Dedifferentiated amniotic fluid mesenchymal stem cell (primary cell): ENCODE results near the gene HIGD2B.
"Not testable (repeated sequence)": the region's sequence is repeated elsewhere in the genome, so short reads cannot be mapped to it uniquely, and the experiment has no call there.

Experiments
- DNase-seq: peaks from one replicate; pipeline ENCODE4 v3.0.0-alpha.2; 2016; ENCODE audit errors: extremely low spot score

HIGD2B gene, protein sequence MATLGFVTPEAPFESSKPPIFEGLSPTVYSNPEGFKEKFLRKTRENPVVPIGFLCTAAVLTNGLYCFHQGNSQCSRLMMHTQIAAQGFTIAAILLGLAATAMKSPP

DNA sequence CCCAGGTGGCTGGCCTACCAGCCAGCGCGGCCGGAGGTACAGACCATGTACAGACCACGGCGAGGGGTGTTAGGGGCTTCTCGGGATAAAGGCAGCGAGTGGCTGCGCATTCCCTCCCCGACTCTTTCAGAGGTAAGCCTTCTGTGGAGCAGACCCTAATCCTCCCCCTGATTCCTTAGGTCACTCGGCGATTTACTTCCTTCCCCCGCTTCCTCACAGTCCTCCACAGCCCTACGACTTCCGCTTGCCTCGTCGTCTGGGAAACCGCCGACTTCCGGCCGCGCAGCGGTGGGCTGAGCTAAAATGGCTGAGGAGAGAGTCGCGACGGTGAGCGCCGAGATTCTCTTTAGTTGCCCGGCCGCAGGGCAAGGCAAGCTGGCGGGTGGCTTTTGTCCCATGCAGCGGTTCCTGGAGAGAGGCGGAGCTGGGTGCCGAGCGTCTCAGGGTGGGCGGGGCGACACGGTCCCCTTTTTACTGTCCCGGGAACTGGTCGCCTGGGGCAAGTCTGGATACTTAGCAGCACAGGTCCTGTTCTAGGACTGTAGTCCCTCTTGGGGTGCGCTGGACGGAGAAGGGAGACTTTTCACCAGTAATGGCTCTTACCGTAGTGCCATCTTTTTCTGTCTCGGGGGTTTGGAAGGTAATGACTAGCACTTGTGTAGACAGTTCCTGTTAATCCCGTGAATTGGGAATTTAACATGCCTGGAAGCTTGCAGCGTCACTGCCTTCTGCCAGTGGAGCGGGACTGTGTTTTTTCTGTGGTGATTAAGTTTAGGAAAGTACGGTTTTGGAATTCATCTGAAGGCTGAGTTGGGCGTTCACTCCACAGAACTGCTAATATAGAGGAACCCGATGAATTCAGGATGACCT, at the start of gene HIGD2B, which contains the start of gene BBS4:
Gene HIGD2B, minus strand, starts transcription at position 258 of the 870 bp plus-strand sequence. CDS start 9,808 bp downstream, outside the sequence.
Gene BBS4, plus strand, starts transcription at position 283 of the 870 bp plus-strand sequence. Its CDS starts 21 bp downstream, at position 304.
- peak; percentile 90 for DNase-seq

DNA sequence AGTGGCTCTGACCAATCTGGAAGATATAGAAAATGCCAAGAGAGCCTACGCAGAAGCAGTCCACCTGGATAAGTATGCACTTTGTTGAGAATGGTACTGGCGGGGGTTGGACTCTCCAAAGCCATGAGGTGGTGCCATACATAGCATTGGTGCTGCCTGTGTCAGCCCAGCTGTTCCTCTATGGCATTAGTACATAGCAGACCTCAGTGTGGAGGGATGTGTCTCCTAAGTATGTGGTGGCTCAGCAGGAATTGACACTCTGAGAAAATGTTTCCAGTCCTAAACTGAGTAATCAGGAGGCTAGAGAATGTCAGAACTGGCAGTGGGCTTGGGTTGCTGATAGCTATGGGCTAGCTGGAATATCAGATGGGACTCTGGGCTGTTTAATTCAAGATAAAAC, 49.1 kb upstream of the HIGD2B start:
- no peak for DNase-seq

DNA sequence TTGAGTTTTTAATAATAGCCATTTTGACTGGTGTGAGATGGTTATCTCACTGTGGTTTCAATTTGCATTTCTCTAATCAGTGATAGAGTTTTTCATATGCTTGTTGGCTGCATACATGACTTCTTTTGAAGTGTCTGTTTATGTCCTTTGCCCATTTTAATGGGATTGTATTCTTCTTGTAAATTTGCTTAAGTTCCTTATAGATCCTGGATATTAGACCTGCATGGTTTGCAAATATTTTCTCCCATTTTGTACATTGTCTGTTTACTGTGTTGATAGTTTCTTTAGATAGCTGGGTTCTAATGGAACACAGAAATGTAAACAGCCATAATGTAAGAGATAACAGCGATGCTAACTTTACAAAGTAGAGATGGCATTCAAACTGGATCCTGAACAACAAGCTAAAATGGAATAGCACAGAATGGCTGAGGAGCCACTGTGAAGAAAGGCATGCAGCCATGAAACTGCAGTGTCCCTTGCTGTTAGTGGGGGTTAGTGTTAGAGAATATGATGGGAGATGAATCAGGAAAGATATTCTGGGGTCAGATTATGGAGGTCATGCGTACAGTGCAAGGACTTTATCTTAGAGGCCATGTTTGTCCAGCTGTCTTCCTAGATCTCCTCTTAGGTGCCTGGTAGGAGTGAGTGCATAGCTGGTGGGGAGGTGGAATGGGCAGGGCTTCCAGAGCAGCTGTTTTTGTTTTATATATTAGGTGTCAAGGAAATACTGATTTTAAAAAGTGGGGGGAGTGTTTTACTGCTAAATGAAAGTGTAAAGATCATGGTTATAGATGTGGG, 48.2 kb upstream of the HIGD2B start:
- DNase-seq = no peak

DNA sequence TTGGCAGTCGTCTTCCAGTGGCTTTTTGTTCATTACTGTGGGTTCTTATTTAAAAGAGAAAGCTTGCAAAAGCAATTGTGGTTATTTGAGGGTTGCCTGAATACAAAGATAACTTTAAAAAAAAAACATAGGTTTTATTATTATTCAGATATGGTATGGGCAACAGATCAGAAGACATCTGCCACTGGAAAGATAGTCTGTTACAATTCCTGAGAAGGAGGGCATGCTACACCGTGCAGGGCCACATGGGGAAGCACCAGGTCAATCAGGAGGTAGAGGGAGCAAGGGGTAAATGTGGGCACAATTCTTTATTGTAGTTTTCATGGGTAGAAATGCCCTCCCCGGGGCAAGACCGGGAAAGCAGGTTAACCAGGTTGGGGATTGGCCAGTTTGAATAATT, 46.5 kb upstream of the HIGD2B start:
- DNase-seq = no peak

DNA sequence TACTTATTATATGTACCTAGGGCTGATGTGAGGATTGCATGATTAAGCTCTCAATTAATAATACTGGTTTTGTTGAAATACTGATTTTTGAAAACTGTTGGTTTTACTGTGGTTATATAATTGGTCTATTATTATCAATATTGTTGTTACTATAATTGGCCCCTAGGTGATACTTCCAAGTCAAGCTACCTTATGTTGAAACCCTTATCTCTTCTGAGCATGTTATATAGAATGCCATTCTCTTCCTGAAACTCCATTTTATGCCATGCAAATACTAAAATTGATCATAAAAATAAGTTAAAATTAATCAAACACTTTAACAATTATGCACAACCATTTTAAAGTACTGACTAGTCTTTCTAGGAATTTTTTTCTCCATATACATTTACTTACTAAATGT, 46.1 kb upstream of the HIGD2B start:
- no peak for DNase-seq

DNA sequence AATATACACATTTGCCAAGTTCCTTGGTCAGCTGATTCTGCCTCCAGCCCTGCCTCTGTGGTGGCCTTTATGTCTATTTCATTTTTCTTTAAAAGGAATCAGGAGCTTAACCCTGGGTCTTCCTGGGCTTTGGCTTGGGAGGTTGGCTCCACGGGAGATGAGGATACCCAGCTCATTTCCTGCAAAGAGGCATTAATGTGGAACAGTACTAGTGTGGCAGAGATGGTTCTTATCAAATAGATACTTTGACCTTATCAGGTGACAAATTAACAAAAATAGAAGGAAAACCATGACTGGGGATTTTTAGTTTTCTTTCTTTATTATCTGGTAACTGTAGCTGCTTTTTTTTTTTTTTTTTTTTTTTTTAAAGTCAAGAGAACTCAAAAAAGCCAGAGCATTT, 42.8 kb upstream of the HIGD2B start:
- DNase-seq = no peak

DNA sequence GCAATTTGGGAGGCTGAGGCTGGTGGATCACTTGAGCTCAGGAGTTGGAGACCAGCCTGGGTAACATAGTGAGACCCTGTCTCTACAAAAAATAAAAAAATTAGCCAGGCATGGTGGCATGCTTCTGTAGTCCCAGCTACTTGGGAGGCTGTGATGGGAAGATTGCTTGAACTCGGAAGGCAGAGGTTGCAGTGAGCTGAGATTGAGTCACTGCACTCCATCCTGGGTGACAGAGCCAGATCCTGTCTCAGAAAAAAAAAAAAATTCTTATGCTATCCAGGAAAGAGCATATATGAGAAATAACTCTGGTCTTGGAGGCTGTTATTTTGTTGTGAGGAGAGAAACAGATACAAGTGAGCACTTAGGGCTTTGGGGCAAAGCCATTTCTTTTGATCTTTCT, 42.3 kb upstream of the HIGD2B start:
- DNase-seq = not testable (repeated sequence)

DNA sequence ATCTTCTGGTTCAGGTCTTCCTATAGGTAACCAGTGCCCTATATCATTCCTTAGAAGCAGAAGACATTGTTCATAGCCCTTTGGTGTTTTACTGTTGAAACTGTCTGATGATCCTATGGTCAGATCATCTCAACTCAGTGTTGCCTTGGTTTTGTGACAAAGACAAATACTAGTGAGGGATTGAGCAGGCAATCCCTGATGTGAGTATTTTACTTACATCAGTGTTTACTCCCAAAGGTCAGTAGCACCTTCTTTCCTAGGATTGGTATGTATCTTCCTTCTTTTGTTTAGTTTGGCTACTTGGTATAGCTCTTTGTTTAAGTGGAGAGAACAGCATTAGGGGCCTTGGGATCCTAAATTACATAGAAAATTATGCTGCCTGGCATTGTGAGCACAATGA, 41.2 kb upstream of the HIGD2B start:
- no peak for DNase-seq

DNA sequence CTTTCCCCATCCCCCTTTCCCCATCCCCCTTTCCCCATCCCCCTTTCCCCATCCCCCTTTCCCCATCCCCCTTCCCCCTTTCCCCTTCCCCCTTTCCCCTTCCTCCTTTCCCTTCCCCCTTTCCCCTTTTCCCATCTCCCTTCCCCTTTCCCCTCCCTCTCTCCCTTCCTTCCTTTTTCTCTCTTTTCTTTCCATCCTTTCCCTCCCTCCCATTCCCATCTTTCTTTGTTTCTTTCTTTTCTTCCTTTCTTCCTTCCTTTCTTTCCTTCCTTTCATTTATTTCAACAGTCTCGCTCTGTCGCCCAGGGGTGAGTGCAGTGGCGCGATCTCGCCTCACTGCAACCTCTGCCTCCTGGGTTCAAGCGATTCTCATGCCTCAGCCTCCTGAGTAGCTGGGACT, 39.9 kb upstream of the HIGD2B start:
- DNase-seq = not testable (repeated sequence)

DNA sequence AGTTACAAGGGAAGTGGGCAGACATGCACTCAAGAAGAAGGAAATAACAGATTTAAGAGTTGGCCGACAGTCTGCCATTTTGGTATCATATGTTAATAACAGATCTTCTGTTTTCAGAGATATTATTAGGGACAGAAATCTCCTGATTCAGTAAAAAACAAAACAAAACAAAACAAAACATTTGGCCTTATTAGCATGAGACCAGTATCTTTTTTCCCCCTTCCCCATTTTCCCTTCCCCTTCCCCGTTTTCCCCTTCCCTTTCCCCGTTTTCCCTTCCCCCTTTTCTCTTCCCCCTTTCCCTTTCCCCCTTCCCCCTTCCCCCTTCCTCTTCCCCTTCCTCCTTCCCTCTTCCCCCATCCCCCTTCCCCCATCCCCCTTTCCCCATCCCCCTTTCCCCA, 39.5 kb upstream of the HIGD2B start:
- no peak for DNase-seq

DNA sequence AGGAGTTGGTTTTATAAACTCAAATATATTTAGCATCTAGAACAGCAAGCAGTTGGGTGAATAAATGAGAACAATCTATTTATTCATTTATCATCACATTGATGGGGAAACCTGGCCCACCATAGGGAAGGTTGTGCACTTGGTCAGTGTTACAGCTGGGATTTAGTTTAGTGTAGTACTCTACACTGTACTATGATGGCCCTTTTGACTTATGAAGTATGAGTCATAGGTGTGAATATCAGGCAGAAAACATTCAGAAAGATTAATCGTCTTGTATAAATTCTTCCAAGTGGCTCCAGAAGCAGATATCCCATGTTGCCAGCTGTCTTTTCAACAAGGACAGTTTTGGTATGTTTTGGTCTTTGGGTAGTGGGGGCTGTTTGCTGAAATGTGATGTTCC, 38.0 kb upstream of the HIGD2B start:
- no peak for DNase-seq

DNA sequence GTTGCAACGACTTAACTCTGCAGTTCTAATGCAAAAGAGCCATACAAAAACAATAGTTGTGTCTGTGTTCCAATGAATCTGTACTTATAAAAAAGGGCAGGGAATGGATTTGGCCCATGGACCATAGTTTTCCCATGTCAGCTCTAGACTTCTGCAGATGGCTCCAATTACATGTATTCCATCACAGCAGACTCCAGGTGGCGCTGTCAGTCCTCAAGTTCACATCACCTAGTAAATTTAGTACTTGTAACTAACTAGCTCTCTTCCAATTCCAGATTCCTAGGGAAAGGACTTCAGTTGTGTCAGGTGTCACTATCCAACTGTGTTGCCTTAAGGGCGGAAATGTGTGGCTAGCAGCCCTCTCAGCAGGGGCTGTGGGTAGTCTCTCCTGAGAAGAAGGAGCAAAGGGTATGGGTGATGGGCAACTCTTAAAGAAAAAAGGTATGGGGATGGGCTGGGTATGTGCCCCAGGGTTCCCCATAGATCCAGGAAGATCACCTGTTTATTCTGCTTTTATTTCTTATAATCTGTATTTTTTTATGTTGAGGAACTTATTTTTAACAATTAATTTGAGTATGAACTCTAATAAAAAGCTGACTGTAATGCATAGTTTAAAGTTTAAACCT, 36.2 kb upstream of the HIGD2B start:
- DNase-seq = peak; percentile 58

DNA sequence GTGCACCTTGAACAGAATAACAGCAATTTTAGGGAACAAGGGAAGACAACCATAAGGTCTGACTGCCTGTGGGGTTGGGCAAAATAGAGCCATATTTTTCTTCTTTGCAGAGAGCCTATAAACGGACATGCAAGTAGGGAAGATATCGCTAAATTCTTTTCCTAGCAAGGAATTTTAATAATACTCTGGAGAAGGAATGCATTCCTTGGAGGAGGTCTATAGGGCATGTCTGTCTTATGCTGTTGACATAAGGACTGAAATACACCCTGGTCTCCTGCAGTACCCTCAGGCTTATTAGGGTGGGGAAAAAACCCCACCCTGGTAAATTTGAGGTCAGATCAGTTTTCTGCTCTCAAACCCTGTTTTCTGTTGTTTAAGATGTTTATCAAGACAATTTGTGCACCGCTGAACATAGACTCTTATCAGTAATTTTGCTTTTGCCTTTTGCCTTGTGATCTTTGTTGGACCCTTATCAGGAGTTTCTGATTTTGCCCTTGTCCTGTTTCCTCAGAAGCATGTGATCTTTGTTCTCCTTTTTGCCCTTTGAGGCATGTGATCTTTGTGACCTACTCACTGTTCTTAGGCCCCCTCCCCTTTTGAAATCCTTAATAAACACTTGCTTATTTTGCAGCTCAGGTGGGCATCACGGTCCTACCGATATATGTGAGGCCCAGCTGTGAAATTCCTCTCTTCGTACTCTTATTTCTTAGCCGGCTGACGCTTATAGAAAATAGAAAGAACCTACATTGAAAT, 22.7 kb upstream of the HIGD2B start:
- DNase-seq = not testable (repeated sequence)

DNA sequence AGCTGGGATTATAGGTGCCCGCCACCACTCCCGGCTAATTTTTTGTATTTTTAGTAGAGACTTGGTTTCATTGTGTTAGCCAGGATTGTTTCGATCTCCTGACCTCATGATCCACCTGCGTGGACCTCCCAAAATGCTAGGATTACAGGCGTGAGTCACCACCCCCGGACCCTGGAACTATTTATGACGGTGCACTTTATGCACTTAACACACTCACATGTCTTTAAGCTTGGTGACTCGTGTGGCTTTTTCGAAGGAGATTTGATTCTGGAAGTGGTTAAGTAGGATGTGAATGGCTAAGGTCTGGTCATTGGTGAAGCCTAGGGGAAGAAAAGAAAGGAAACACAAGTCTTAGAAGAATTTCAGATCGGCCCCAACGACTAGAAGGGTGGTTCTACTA, 20.3 kb upstream of the HIGD2B start:
- DNase-seq = no peak

DNA sequence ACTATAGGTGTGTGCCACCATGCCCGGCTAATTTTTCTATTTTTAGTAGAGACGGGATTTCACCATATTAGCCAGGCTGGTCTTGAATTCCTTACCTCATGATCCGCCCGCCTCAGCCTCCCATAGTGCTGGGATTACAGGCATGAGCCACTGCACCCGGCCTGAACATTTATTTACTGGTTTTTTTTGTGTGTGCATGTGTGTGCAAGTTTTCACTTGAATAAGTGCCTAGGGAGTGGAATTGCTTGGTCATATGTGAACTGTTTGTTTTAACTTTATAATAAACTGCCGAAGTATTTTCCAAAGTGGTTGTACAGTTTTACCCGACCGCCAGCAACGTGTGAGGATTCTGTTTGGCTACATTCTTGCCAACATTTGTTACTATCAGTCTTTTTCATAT, 14.1 kb upstream of the HIGD2B start:
- DNase-seq = no peak

DNA sequence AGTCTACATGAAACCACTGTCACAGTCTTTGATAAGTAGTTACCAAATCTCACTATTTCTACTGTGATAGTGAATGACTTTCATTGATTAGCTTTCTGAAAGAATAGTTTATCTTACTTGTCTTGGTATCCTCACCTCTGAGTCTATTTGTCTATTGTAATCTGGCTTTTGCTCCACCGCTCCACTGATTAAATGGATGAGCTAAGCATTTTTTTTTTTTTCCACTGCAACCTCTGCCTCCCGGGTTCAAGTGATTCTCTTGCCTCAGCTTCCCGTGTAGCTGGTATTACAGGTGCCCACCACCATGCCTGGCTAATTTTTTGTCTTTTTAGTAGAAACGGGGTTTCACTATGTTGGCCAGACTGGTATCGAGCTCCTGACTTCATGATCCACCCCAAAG, 13.0 kb upstream of the HIGD2B start:
- DNase-seq = no peak

DNA sequence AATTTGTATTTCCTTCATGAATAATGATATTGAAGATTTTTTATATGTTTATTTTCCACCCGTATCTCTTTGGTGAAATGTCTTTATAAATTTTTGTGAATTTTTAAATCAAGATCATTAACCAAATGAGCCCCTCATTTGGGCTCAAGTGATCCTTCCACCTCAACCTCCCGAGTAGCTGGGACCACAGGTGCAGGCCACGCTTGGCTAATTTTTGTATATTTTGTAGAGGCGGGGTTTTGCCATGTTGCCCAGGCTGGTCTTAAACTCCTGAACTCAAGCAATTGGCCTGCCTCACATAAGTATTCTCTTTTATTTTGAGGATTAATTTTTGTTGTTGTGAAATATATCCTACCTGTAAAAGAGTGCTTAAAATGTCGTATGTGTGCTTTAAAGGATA, 5.0 kb upstream of the HIGD2B start:
- DNase-seq = no peak

DNA sequence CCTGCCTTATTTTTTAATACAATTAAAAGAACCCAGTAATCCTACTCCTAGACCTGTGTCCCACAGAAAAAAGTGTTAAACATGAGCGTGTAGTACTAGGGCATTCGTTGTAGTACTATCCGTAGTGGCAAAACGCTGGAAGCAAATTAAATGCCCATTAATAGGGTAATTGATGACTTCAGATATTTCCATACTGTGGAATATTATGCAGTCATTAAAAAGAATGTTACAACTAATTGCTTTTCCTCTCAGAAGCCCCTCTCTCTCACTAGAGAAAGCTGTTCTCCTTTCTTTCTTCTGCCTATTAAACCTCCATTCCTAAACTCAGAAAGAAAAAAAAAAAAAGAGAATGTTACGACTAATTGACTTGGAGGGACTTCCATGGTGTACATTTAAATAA, 2.7 kb upstream of the HIGD2B start:
- no peak for DNase-seq

DNA sequence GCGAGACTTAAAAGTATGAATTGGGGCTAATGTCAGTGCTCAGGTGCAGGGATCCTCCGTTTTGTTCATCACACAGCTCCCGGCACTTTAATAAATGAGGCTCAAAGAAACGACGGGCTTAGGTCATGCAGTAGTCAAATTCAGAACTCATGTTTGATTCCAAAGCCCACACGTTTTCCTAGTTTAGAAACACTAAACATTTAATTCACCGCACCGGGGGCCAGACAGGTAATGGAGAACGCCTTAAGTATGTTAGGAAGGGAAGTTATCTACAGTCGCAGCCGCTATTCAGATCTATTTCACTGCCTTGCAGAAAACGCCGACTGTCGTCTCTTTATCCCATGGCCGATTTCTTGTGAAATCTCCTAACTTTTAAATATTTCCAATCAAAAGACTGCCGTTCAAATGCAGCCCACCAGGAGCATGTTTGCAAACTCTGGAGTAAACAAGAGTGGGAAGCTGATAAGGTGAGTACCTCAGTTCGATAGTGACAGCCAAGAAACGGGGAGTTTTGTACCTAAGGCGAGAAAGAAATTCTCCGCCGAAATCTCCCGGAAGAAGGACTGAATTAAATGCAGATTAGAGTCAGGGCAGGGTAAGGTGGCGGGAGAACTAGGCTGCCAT, 569 bp downstream of the HIGD2B start:
- no peak for DNase-seq

DNA sequence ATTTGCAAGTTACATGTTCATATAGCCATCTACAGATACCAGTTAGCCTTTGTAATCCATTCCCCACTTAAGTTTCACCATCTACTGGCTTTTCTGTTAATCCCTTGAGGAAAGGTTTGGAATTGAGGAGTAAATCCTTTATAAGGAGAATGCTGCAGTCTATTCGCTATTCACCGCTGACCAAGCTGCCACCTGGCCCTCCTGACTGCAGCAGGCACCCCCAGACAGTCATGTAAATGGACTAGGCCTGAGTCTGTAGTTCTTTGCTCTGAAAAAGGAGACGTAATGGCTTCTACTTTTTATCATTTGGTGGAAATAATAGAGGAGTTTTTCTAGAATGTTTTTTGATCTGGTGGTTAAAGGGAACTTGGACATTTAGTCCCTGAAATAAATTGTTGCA, 3.2 kb downstream of the HIGD2B start:
- no peak for DNase-seq

DNA sequence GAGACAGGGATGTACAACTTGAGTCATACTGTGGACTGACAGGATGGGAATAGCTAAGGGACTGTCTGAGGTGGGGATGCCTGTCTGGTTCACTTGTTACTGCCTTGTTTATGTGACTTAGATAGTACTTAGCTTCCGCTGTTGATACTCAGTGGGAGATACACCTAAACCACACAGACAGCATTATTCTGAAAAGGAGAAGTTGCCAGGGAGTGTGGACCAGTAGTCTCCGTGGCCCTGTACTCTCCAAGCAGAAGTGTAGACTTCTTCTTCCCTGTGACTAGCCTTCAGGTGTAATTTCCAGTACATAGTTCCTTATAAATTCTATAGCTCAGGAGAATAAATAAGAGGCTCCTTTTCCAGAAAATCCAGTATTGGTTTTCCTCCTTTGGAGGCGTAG, 5.1 kb downstream of the HIGD2B start:
- DNase-seq = no peak
